ENCODE measurements around the gene HSD17B2.

GRCh38 chr16:82067804-82068325 is 32.8 kb downstream of the HSD17B2 start:
- TF ChIP-seq SIN3A (IDR thresholded peaks at IDR 0.05; ENCODE audit: borderline replicate concordance, insufficient read depth, low read length) (no peak), TAF1 (IDR thresholded peaks at IDR 0.05; ENCODE audit: borderline replicate concordance, insufficient read depth, low read length) (no peak), POLR2AphosphoS5 (IDR thresholded peaks at IDR 0.05; ENCODE audit: low read depth, low read length) (no peak), REST (IDR thresholded peaks at IDR 0.05; ENCODE audit: insufficient read depth in 1 of 2, low read depth in 2 of 2, low read length in 2 of 2) (no peak), FOXP2 (optimal IDR thresholded peaks at IDR 0.05; ENCODE audit: borderline replicate concordance, extremely low read depth, extremely low read length, insufficient read depth) (no peak)
